SU-DHL-6 (cell line): ENCODE results near the gene SEMA3G.

Experiments used
- H2AFZ ChIP-seq: fragments of 200-600 bp; sonication (generic); 2 replicates; pipeline ENCODE4 v1.6.1; 2014; ENCODE audit warnings: low read depth, mild to moderate bottlenecking, moderate library complexity, mixed read lengths, antibody characterized with exemption, low read length; ENCODE audit not compliant: severe bottlenecking
- H3F3A ChIP-seq: fragments of 200-600 bp; shearing (Covaris generic); 2 replicates; pipeline ENCODE4 v1.6.0; 2016; ENCODE audit warnings: antibody characterized with exemption, mild to moderate bottlenecking; ENCODE audit not compliant: insufficient read depth
- H3K27ac ChIP-seq: fragments of 200-600 bp; sonication (generic); 2 replicates; pipeline ENCODE4 v1.5.1; 2016; ENCODE audit warnings: low read depth, mild to moderate bottlenecking, low read length, moderate library complexity, mixed read lengths
- H3K27me3 ChIP-seq: fragments of 200-600 bp; sonication (generic), shearing (Covaris generic); 2 replicates; pipeline ENCODE4 v1.6.0; 2014; ENCODE audit warnings: mild to moderate bottlenecking, low read length
- H3K36me3 ChIP-seq: fragments of 200-600 bp; sonication (generic); 2 replicates; pipeline ENCODE4 v1.6.1; 2014; ENCODE audit warnings: mild to moderate bottlenecking, low read length, mixed read lengths
- H3K4me2 ChIP-seq: fragments of 300-600, 200-600 bp; shearing (Covaris generic), sonication (generic); 2 replicates; pipeline ENCODE4 v1.6.0; 2014; ENCODE audit warnings: low read length, low read depth, mild to moderate bottlenecking; ENCODE audit not compliant: poor library complexity, severe bottlenecking
- H3K4me3 ChIP-seq: fragments of 200-600 bp; sonication (generic); 2 replicates; pipeline ENCODE4 v1.5.1; 2014; ENCODE audit warnings: antibody characterized with exemption, low read length, mild to moderate bottlenecking, mixed read lengths; ENCODE audit not compliant: insufficient read depth, poor library complexity, severe bottlenecking
- H3K79me2 ChIP-seq: fragments of 200-600 bp; sonication (generic); 2 replicates; pipeline ENCODE4 v1.6.1; 2014; ENCODE audit warnings: mild to moderate bottlenecking, low read length, moderate library complexity; ENCODE audit not compliant: insufficient read depth
- H3K9ac ChIP-seq: fragments of 200-600 bp; sonication (generic); 2 replicates; pipeline ENCODE4 v1.7.0; 2014; ENCODE audit warnings: mild to moderate bottlenecking, low read length
- H3K9me2 ChIP-seq: fragments of 200-600 bp; sonication (generic); replicated peaks from 2 replicates; pipeline ENCODE4 v1.6.1; 2014; ENCODE audit warnings: low read length; ENCODE audit not compliant: insufficient read depth
- H3K9me3 ChIP-seq: fragments of 200-600 bp; sonication (generic); 2 replicates; pipeline ENCODE4 v1.6.1; 2014; ENCODE audit warnings: low read length, mixed read lengths; ENCODE audit not compliant: insufficient read depth
- H4K20me1 ChIP-seq: fragments of 200-600 bp; sonication (generic); 2 replicates; pipeline ENCODE4 v1.6.1; 2014; ENCODE audit warnings: low read depth, mild to moderate bottlenecking, antibody characterized with exemption, low read length, moderate library complexity, mixed read lengths
- CTCF ChIP-seq: fragments of 200-600 bp; sonication (generic); IDR thresholded peaks from one replicate; pipeline ENCODE4 v1.5.1; 2017; ENCODE audit warnings: antibody characterized with exemption, mild to moderate bottlenecking, low read length, moderate library complexity; ENCODE audit not compliant: insufficient read depth, poor library complexity, severe bottlenecking
- EZH2phosphoT487 ChIP-seq: fragments of 200-600 bp; sonication (generic), shearing (Covaris generic); conservative IDR thresholded peaks from 2 replicates; pipeline ENCODE4 v1.6.1; 2018; ENCODE audit warnings: mild to moderate bottlenecking, antibody characterized with exemption, low read length, moderate library complexity, mixed read lengths

The SEMA3G gene

GRCh38 chr3:52396011-52396906 is 48.6 kb downstream of the SEMA3G start:
- H3K4me2 ChIP-seq, result no peak overlapping the region
- H3K36me3 ChIP-seq, result no peaks in the 10 kb centered on the region

DNA sequence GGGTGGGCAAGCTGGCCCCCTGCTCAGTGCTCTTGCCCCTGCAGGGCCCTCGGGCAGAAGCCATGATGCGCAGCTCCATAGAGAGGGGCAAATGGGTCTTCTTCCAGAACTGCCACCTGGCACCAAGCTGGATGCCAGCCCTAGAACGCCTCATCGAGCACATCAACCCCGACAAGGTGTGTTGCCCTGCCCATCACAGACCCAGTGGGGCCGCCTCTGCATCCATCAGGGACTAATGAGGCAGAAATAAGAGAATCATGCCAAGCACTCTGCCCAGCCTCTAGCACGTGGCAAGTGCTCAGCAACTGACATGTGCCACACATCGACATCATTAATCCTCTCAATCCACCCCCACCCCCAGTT is 49.4 kb downstream of the SEMA3G start:
- TF ChIP-seq EZH2phosphoT487, result no peak
- no peak for TF ChIP-seq CTCF
- Histone ChIP-seq H3K4me3 (no peak overlapping the region), H3K27me3 (no peaks in the 10 kb centered on the region), H3K9ac (no peak overlapping the region), H3K79me2 (no peaks in the 10 kb centered on the region), H2AFZ (no peak overlapping the region), H3K9me3 (no peaks in the 10 kb centered on the region), H3K36me3 (no peaks in the 10 kb centered on the region), H4K20me1 (no peaks in the 10 kb centered on the region), H3K27ac (no peak overlapping the region), H3K9me2 (no peaks in the 10 kb centered on the region), H3F3A (no peaks in the 10 kb centered on the region), H3K4me2 (no peak overlapping the region)

More at GRCh38 chr3:52396011-52396906, 48.6 kb downstream of the SEMA3G start:
- Histone ChIP-seq H3F3A (no peaks in the 10 kb centered on the region), H3K9ac (no peak overlapping the region), H3K79me2 (no peaks in the 10 kb centered on the region), H3K9me3 (no peaks in the 10 kb centered on the region), H3K9me2 (no peaks in the 10 kb centered on the region), H3K4me3 (no peak overlapping the region), H2AFZ (no peak overlapping the region), H3K27me3 (no peaks in the 10 kb centered on the region), H4K20me1 (no peaks in the 10 kb centered on the region), H3K27ac (no peak overlapping the region)
- TF ChIP-seq EZH2phosphoT487 (no peak), CTCF (no peak)

DNA sequence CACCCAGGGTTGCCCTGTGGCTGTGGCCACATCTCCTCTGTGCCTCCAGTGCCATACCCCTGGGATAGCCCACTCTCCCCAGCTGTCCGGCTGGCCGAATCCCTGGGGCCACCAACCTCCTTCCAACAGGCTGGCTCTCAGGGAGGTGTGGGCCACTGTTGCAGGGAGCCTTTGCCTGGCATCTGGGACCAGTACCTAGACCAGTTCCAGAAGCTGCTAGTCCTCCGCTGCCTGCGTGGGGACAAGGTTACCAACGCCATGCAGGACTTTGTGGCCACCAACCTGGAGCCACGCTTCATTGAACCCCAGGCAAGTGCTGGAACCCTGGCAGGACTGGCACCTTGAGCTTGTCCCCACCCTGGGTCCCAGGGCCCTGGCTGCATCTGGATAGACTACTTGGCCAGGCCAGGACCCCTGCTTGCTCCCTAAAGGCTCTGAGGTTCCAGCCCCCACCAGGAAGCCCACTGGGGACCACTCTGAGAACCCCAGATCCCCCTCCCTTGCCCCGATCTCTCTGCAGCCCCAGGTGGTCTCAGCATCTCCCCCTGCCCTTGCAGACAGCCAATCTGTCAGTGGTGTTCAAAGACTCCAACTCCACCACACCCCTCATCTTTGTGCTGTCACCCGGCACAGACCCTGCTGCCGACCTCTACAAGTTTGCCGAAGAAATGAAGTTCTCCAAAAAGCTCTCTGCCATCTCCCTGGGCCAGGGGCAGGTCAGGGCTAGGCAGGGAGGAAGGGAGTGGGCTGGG is 50.0 kb downstream of the SEMA3G start:
- H2AFZ ChIP-seq, result no peak overlapping the region
- no peaks in the 10 kb centered on the region for H4K20me1 ChIP-seq
- no peak overlapping the region for H3K9ac ChIP-seq
- H3K27me3 ChIP-seq, result no peaks in the 10 kb centered on the region
- no peak overlapping the region for H3K4me3 ChIP-seq
- no peak overlapping the region for H3K27ac ChIP-seq
- TF ChIP-seq EZH2phosphoT487, result no peak
- no peak for TF ChIP-seq CTCF
- no peaks in the 10 kb centered on the region for H3K9me3 ChIP-seq
- no peaks in the 10 kb centered on the region for H3K79me2 ChIP-seq
- H3K9me2 ChIP-seq, result no peaks in the 10 kb centered on the region
- H3F3A ChIP-seq, result no peaks in the 10 kb centered on the region
- no peak overlapping the region for H3K4me2 ChIP-seq
- H3K36me3 ChIP-seq, result no peaks in the 10 kb centered on the region
